ENCODE measurements around the gene CRACDL.

Gene CRACDL

DNA sequence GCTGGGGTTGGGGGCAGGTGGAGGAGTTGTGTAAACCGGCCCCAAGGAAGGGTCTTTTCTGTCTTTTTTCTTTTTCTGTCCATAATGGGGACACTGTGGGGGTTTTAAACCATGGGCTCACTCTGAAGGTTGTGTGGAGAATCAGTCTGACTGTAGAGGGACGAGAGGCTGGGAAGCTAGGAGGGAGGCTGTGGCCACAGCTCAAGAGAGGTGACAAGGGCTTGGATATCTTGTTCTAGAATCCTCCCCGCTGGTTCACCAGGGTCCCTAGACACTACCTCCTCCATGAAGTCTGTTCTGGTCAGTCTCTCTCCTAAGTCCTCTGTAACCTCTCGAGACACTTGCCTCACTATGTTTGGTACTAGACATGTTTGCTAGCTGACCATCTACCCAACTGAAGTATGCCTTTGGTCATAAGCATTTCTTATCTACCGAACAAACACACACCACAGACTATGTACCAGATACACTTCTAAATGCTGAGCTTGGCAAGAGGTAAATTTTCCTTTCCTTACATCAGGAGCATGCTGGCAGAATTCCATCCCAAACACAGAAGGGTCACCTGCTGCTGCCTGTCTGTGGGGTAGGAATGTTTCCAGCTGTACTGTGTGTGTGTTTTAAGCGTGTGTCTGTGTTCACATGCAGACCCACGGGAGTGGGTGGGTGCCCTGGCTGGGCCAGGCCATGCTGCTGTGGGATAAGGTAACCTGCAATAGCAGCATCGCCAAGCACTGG, 135.5 kb downstream of the CRACDL start:
- no peak for FAIRE-seq

DNA sequence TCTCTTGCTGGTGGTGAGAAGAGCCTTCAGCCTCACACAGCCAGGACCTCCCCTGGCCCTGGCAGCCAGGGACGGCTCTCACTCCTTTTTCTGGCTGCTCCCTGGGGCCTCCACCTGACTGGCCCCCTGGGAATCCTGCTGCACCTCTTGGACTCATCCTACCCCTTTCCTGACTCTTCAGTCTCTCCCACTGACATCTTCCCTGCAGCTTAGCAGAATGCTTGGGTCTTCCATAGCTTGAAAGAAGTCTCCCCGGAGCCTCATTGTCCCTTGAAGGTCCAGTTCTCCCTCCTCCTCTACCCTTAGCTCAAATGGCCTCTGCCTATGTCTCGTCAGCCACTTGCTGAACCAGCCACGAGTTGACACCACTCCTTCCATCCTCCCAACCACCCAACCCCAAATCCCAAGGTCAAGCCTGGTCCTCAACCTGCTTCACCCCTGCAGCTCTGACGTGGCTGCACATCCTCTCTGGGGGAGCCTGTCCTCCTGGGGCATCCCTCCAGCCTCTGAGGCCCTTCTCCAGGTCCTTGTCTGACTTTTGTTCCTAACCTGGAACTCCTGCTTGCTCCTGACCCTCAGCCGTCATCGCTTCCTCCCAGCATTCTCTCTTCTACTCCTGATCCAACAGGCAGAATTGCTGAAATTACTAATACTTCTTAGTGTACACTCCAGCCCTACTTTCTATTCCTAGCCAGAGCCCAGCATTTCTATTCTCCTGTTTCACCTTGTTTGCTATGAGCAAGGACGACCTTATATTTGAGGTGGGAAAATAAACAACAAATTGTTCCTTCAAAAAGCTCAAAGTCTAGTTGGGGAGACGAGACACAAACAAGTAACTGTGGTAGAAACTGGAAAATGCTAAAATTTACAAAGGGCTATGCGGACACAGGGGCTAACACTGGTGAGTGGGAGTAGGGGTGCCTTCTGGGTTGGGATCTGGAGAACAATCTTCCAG, 136.4 kb downstream of the CRACDL start:
- no peak for FAIRE-seq

DNA sequence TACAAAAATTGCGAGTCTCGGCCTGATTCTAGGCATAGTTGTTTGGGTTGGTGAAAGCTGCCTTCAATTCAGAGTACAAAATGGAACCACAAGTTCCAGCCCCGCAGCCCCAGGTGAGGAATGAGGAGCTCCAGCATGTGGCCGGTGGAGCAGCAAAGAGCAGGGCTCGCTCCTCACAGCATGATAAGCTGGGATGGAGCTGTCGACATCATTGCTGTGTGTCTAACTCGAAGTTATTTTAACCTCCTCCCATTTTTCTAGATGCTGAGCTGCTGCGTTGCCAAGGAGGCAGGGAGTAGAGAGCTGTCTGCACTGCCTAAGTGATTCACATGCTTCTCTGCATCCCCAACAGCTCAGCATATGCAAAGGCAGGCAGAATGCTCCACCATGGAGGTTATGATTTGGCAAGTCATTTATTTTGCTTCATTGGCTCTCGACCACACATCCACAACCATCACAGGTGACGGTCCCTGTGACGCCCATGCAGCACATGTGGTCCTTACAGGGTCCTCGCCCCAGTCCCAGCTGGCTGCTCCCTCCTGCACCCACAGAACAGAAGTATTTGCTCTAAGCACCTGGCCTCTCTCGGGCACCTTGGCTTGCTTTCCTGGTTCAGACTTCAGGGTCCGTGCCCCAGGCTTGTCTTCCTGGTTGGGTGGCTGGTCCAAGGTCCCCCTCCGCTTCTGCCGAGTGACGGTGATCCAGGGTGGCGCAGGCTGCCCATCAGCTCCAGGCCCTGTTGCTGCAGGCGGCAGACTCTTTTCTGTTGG, 139.1 kb downstream of the CRACDL start:
- no peak for FAIRE-seq

DNA sequence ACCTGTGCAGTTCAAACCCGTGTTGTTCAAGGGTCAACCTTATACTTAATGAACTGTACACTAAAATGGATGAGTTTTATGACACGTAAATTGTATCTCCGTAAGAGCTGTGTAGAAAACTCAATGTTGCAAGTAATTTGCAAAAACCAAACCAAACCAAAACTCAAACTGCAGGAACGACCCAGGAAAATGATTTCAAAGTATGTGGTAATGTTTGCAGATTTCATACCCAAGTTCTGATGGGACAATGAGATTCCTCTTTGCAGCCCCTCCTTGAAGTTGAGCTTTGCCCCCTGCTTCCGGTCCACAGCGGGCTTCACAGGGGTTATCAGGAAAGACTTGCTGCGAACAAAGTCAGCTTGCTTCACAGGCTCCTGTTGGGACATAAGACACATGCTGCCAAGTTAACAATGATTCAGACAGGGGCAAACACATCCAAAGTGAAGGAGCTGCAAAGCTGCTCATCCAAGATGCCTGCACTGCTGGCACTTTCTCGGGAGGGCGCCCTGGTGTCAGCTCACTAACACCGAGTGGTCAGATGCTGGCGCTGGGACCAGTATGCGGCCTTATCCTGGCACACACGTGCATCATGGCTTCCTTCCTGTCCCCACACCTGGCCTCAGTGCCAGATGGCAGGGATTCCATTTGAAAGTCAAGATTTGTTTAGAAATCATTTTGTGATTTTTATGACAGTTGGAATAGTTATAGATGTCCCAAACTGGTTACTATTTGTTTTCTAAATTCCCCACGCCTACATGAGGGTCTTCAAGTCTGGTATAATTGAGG, 139.9 kb downstream of the CRACDL start:
- FAIRE-seq: no peak

DNA sequence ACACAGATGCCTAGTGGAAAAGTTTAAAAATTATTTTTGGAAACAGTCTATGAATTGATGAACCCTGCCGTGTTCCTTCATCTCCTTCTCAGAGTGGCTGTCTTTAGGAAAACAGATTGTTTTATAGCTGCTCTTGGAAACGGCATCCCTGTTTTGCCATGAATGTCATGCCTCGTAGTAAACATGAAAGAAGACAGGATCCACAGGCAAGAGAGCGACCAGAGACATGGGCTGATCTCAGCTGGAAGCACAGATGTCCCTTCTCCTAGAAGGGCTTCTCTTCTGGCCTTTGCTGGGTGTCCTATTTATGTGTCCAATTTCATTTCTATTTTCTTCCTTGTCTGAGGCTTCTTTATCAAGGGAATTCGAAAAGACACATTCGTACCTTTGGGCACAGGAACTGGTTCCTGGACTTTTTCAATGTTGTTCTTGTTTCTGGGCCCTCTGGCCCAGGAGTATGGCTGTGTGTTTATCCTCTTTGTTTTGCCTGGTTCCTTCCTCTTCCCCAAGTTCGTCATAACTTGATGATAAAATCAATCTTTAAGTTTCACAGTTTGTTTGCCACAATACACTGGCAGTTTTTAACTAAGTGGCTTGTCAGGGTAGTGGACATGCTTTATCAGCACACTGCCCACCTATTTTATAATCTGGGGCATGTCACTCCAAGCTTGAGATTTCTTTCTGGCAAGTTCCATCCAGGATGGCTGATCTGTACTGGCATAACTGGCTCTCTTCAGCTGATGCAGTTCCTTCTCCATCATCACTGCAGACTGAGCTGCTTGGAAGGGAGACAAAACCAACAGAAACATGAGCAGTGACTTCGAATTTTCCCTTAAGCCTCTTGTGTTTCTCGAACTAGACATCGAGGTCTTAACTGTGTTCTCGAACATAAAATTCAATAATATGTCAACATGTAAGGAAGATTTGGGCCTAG, 141.9 kb downstream of the CRACDL start:
- no peak for FAIRE-seq

DNA sequence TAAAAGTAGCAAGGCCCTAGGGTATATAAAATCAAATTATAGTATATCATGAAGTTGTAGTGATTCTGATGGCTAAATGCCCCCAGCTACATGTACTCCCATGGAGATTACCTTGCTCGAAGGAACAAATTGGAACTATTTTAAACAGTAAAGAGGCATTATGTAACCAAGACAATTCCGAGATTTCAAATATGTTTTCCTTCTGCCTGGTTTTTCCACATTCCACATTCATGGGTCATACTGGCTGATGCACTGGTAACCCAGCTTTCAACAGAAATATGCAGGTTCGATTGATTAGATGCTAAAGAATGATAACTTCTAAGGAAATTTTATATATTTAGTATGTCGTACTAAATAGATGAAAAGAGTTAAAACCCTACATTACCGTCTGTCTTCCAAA, 142.8 kb downstream of the CRACDL start:
- no peak for FAIRE-seq

DNA sequence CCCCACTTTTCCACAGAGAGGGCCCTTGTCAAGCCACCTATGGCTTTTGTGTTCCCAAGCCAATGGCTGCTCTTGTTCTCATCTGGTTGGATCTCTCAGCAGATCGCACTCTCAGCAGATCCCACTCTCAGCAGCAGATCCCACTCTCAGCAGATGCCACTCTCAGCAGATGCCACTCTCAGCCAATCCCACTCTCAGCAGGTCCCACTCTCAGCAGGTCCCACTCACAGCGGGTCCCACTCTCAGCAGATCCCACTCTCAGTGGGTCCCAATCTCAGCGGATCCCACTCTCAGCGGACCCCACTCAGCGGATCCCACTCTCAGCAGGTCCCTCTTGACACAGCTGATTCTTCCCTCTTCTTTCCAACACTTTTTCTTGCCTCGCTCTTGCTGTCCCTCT, 145.8 kb downstream of the CRACDL start:
- no peak for FAIRE-seq

DNA sequence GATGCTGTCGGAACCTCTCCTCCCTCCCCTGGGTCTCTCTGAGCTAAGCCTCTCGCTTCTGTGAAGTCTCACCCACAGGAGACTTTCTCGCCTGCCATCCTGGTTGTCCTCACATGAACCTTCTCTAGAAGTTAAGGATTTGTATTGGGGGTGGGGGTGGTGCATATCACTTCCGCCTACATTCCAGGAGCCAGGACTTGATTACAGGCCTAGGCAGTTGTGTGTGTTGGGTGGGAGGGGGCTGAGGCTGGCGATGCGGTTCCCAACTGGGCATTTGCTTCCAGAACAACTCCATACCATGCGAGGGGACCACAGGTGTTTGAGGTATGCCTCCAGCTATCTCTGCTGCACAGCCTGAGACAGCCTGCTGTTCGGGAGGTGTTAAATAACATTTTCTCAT, 148.3 kb downstream of the CRACDL start:
- no peak for FAIRE-seq

DNA sequence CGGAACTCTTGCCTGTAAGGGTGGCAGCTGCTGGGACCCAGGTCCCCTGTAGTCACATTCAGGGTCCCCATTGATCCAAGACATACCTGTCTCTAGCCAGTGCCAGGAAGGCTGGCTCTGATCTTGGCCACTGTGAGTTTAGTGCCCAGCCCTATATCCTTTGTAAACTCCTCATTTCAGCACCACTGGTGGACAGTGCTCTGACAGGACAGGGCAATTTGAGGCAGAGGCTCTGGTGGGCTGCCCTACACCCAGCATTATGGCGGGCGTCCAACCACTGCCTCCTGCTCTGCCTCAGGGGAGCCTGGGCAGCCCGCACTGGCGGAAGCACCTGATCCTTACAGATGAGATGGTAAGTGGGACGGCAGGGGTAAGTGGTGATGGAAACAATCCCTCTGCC, 149.8 kb downstream of the CRACDL start:
- FAIRE-seq: no peak

DNA sequence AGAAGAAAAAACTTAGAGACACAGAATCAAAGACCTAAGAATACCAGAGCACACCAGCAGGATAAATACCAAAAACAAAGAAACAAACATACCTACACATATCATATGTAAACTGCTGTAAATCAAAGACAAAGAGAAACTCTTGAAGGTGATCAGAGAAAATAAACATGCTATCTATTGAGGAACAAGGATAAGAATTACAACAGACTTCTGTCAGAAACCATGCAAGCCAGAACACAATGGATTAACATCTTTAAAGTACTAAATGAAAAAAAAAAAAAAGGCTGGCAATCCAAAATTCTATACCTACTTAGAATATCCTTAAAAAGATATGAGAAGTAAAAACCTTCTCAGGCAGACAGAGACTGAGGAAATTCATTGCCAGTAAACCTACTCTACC, 153.5 kb downstream of the CRACDL start:
- no peak for FAIRE-seq

DNA sequence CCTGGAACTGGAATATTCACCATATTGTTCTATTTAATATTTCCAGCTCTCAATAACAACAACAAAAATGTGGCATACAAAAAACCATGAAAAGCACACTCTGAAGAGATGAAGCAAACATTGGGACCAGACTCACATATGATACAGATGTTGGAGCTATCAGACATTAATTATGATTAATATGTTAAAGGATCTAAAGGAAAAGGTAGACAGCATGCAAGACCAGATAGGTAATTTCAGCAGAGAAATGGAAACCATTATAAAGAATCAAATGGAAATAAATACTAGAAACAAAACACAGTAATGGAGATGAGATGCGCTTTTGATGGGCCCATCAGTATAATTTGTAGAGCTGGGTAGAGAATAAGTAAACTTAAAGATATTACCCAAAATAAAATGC, 154.2 kb downstream of the CRACDL start:
- no peak for FAIRE-seq

DNA sequence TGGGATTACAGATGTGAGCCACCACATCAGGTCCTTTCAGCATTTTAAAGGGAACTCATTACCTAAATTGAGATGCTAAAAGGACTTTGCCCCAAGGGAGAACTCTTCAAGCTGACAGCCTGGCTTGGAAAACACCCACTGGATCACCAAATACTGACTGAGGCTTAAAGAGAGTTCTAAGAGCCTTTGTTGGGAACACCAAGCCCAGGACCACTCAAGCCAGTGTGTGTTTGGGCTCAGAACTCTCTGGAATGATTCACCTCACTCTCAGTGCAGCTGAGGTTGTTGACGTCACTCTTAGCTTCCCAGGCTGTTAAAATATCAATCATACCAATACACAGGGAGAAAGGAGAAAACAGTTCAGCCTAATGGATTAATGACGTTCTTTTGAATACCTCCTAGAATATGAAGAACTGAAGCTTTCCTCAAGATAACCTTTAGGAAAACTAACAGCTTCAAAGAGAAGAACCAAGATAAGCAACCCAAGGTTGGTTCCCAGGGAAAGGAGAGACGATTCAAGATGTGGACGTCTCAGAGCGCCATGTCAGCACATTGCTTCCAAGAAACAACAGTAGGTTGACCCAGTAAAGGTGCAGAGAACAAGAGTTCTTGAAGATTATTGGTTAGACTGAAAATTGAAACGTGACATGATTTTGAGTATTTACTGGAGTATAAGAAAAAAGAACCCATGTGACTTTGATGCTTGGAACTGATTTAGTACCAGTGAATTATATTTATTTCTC, 157.1 kb downstream of the CRACDL start:
- FAIRE-seq: no peak

DNA sequence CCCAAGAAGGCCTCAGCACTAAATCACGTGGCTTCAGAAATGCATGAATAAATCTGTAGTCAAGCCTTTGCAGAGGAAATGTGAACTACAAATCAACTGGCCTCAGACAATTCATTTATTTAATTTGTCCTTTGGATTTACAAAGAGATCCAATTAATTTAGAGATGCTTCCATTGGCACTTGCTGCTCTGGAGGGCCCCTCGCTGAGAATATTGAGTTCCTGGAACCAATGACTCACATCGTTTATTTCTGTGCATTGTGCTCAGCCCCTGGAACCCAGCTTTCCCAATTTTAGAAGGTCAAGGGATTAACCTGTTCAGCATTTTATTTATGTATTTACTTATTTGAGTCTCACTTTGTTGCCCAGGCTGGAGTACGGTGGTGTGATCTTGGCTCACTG, 157.9 kb downstream of the CRACDL start:
- no peak for FAIRE-seq

DNA sequence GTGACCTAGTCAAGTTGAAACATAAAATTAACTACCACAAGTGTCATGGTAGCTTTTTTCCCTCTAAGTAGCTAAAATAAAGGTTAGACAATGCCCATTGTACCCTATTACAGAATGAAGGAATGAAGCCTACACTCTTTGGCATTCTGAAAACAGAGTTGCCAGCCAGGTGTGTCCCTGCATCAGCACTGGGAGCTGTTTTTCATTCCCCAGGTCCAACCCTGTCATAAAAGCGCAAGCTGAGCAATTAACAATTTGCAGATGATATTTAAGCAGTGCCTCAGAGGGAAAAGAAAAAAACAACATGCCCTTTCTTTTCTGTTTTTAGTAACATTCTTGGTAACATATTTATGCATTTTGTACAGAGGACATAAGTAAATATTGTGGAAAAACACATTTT, 158.3 kb downstream of the CRACDL start:
- no peak for FAIRE-seq

DNA sequence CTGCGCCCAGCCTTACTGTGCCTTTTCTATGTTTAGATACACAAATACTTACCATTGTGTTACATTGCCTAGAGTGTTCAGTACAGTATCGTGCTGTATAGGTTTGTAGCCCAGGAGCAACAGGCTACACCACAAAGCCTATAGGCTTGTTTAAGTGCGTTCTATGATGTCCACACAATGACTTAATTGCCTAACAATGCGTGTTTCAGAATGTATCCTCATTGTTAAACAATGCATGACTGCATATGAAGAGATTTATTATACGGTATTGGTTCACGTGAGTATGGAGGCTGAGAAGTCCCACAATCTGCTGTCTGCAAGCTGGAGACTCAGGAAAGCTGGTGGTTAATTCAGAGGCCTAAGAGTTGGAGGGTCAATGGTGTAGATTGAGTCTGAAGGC, 158.9 kb downstream of the CRACDL start:
- no peak for FAIRE-seq

DNA sequence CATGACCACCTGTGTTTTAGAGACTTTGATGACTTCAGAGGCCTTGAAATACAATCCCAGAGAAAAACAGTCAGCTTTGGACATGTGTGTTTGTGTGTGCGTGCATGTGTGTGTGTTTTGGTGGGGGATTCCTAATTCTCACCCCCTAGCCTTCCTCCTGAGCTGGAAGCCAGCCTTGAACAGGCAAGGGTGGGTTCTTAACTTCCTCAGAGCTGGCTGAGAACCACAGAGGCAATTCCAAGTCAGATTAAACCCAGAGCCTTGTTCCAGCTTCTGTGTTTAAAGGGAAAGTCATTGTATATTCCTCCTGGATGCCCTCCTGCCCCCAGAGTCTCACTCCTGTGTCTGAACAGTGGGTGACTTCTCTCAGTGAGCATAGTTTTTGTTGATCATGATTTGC, 159.9 kb downstream of the CRACDL start:
- FAIRE-seq: no peak

DNA sequence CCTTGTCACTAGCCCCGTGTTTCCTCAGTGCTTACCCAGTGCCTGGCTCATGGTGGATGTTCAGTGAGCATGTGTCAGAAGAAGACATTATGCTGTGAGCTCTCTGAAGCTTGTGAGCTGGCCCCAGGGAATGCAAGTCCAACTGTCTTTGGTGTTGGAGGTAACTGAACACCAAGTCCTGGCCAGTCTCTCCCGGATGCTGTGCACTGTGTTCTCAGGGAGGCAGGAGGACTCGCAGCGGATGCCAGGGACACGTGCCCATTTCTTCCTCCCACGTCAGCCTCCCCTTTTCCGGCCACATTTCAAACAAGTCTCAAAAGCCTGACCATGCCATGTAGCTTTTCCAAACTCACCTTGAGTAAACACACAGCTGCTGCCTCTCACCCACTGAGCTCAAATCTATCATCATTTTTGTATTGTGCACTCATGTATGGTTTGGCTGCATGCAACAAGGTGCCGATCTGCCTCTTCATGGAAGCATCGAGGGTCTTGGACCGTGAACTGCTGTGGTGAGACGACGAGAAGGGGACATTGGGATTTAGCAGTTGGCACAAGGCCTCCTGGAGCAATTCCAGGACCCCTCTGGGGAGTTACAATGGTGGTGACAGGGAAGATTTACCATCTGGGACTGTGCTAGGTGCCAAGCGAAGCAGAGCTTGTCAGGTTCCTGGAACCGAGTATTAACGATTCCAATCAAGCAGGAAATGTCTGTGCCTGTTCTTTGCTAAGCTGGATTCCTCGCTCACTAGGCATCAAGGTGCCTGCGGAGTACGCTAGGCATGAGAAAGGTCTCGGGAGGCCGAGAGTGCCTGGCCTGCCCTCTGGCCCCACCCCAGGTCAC, 160.7 kb downstream of the CRACDL start:
- no peak for FAIRE-seq

DNA sequence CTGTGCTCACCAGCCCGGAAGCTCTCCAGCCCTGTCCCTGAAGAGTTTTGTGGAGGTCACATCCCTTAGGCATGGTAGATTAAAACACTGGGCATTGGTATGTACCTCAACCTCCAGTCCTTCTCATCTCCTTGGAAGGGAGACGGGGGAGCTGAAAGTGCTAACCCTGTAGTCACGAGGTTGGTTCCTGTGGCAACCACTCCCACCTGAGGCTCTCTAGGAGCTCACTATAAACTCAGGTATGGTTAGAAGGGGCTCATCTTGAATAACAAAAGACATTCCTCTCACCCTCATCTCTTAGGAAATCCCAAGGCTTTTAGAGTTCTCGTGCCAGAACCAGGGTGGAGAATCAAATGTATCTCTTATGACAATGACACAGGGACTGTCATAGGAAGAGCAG, 162.1 kb downstream of the CRACDL start:
- FAIRE-seq: no peak

DNA sequence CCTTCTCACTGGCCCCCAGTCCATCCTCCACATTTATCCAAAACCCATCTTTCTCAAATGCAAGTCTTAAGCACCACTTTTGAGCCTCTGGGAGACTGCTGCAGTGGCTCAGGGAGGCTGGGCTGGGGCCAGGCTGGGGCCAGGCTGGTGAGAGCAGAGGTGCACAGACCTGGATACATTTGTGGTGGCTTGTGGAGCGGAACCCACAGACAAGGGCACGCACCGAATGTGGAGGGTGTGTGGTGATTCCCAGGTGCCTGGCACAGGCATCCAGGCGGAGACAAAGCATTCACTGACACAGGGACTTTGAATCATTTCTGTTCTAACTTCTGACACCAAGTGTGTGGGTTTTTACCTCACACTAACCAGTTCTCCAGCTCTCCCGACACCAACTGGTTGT, 162.9 kb downstream of the CRACDL start:
- no peak for FAIRE-seq

DNA sequence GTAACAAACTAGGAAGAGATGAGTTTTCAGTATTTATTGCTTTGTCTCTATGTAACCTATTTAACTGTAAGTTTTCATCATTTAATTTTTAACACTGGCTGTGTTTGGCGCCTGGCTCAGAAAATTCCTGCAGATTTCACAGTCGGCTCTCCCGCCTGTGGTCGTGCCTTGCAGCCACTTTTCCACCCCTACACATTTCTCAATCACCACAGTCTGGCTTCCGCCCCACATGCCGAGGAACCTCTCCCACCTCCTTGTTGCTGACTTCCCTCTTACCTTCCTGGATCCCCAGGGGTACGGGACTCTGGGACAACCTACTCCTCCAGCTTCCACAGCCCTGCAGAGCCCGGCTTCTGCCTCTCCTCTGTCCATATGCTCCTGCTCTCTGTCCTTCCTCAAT, 163.5 kb downstream of the CRACDL start:
- FAIRE-seq: no peak

Measured in A204.1 (cell line).